GM18505 (cell line): ENCODE data around the gene ATG2A.

Experiments
- ATAC-seq: cut with Tn5 transposase; IDR thresholded peaks from one replicate; pipeline ENCODE4 v1.9.1; 2021; ENCODE audit not compliant: unreplicated experiment
- POLR2A ChIP-seq: IDR thresholded peaks from 4 replicates; pipeline ENCODE4 v1.6.1; 2011; ENCODE audit warnings: borderline replicate concordance; ENCODE audit not compliant: insufficient read depth, insufficient read length; ENCODE audit errors: extremely low read depth

Gene ATG2A

DNA sequence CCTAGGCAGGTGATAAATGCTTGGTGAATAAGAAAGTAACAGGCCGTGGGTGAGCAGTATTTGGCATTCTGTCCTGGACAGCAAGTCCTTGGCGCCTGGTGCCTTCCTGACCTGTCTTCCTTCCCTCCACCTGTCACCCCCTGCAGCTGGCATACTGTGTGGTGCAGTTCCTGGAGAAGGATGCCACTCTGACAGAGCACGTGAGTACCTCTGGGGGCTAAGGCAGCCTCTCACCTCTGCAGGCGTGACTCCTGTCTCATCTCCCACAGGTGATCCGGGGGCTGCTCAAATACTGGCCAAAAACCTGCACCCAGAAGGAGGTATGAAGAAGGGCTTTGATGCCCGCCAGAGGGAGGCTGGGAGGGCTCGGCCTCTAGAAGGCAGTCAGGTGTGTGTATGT lies 14.3 kb upstream of the ATG2A start:
- TF ChIP-seq POLR2A: no peak
- no peak for ATAC-seq

GRCh38 chr11:64930340-64930739 lies 13.3 kb upstream of the ATG2A start:
- no peak for TF ChIP-seq POLR2A
- ATAC-seq: no peak

GRCh38 chr11:64929625-64930024 lies 12.6 kb upstream of the ATG2A start:
- no peak for TF ChIP-seq POLR2A
- ATAC-seq: no peak

- TF ChIP-seq POLR2A: no peak
- ATAC-seq: no peak
Observed at GRCh38 chr11:64928957-64929356, 11.9 kb upstream of the ATG2A start.

DNA sequence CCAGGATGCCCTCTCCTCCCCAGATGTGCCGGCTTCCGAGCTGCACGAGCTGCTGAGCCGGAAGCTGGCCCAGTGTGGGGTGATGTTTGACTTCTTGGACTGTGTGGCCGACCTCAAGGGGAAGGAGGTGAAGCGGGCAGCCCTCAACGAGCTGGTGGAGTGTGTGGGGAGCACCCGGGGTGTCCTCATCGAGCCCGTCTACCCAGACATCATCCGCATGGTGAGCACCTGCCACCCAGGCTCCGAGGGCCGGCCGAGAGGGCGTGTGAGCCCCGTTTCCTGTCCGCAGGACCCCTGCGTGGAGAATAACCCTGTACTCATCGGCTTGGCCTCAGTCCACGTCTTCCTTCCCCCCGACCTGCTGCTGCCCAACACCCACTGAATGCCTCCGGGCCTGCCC lies 9.7 kb upstream of the ATG2A start:
- no peak for ATAC-seq
- no peak for TF ChIP-seq POLR2A

GRCh38 chr11:64925536-64926436 lies 8.8 kb upstream of the ATG2A start:
- ATAC-seq: no peak
- no peak for TF ChIP-seq POLR2A

- no peak for TF ChIP-seq POLR2A
- no peak for ATAC-seq
Observed at GRCh38 chr11:64924910-64925284, 7.9 kb upstream of the ATG2A start.

DNA sequence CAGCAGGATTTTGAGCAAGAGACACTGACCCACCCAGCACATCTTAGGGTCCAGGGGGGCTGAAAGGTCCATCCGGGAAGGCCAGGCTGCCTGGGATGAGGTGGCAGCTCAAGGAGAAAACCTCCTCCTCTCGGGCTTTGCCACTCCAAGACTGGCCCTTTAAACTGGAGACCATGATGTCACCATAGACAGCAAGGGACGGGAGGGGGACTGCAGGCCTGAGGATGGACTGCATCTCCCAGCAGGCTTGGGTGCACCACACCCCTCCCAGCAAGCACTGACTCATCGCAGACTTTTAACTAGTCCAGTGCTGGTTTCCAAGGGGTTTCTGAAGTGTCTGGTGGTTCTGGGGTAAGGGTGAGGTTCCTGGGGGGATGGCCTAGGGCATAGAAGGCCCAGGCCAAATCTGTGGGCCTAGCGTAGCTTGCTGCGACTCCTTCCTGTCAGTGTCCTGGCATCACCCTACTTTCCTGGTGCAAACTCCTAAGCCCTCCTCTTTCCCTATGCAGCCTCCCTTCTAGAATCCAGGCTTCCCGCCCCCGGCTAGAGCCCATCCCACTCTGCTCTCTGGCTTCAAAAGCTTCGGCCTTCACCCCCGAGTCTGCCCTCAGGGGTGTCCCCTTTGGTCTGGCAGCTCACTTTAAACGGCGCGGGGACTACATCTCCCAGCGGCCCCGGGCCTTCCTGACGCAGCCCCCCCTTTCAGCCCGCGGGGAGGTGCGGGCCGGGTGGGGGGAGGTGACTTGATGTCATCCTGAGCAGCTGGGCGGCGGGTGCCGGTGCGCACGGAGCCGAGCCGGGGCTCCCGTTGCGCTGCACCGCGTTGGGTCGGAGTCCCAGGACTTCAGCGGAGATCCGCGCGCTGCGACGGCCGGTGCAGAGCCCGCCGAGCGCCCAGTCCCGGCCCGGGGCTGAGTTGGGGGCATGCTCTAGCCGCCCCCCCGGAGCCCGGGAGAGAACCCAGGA lies 7.2 kb upstream of the ATG2A start, which contains the start of gene PPP2R5B:
TSS of gene PPP2R5B (plus strand) at position 746 of the 966 bp plus-strand sequence. CDS start 1,046 bp downstream, outside the sequence.
- TF ChIP-seq POLR2A: no peak
- ATAC-seq: peak; percentile 65

DNA sequence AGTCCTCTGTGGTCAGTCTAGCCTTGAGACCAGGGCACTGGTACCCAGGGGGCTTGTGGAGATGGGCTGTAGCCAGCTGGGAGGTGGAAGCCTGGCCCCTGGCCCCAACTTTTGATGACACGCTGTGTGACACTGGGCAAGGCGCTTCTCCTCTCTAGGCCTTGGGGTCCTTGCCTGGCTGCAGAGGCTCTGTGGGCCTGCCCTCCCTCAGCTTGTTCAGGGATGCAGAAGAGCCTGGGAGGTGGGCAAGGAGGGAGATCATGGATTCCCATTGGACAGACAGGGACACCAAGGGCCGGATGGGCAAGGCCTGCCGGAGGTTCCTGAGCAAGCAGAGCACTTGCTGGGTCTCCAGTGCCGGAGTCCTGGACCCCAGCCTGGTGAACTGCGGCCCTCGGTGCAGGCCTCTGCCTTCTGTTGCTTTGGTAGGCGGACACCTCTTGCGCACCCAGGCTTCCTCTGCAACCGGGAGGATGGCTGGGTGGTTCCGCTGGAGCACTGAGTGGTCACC lies 6.2 kb upstream of the ATG2A start:
- no peak for TF ChIP-seq POLR2A
- ATAC-seq: no peak

DNA sequence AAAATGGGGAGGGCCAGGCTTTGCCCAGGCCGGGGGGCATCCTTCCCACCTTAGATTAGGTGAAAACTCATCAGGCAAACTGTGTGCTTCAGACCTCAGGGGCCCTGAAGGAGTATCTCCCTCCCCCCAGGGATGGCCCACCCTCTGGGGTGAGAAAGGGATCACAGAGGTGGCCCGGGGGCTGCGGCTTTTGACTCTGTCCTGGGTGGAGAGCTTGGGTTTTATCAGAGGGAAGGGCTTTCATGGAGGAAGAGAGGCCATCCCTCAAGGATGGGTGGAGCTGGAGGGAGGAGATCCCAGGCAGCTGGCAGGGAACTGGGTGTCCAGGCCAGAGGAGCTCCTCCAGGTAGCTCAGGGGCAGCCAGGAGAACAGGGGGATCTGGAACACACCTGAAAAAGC lies 4.4 kb upstream of the ATG2A start:
- no peak for ATAC-seq

GRCh38 chr11:64920124-64920523 lies 3.1 kb upstream of the ATG2A start:
- TF ChIP-seq POLR2A: no peak
- ATAC-seq: no peak

More for the DNA sequence above, 4.4 kb upstream of the ATG2A start:
- TF ChIP-seq POLR2A: no peak

DNA sequence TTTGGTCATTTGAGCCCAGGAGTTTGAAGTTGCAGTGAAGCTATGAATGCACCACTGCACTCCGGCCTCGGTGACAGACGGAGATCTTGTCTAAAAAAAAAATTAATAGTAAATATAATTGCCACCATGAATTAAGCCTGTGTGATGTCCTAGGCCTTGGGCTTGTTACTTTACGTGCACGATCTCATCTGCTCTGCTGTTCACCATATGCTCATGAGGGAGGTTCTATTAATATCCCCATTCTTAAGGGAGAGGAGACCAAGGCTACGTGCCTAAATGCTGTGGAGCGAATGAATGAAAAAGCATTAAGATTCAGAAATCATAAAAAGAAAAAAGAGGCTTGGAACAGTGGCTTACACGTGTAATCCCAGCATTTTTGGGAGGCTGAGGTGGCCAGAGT lies 2.6 kb upstream of the ATG2A start:
- ATAC-seq: no peak
- no peak for TF ChIP-seq POLR2A

- ATAC-seq: no peak
- no peak for TF ChIP-seq POLR2A
Observed at GRCh38 chr11:64918017-64918416, 1.0 kb upstream of the ATG2A start.

DNA sequence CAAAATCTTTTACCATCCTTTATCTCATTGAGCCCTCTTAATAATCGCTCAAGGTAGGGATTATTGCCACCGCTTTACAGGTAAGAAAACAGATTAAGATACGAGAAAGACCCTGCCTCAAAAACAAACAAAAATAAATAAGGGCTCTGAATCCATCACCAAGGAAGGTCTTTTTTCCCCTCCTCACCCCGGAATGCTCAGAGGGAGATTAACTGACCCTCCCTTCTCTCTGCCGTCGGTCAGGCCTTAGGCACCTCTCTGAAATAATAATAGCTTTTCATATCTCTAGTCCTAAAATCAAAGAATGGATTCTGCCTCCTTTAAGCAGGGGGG lies 620 bp upstream of the ATG2A start:
- no peak for ATAC-seq
- no peak for TF ChIP-seq POLR2A

- ATAC-seq: peak; percentile 11
- TF ChIP-seq POLR2A: no peak
Observed at GRCh38 chr11:64916040-64916774, 802 bp downstream of the ATG2A start.
